WTC11 (cell line): ENCODE data around the gene OTUD3. TPM values are rescaled to one million over a fixed set of nuclear protein-coding genes. Genes with fewer than 3 reads are reported as not detected.

Experiments
- ATAC-seq: fragments of 200-7000 bp; cut with Tn5 transposase; 2 replicates; pipeline ENCODE4 v1.10.0; 2021; ENCODE audit warnings: mild to moderate bottlenecking, moderate library complexity
- CTCF ChIA-PET: fragments of 300-600 bp; sonication (Branson Sonifier 250); formaldehyde crosslinking; loops from one replicate; lab custom pipeline; 2021; ENCODE audit warnings: antibody characterized with exemption; lab: Charles Lee
- POLR2A ChIA-PET: fragments of 350-600 bp; sonication (Branson Sonifier 250); formaldehyde crosslinking; loops from one replicate; lab custom pipeline; 2021; ENCODE audit warnings: antibody characterized with exemption; lab: Charles Lee
- DNase-seq: peaks from one replicate; pipeline ENCODE4 v3.0.0; 2021; ENCODE audit warnings: low spot score
- H3K27ac Mint-ChIP-seq: 2 replicates; pipeline ENCODE4 v1.8.0; 2021; ENCODE audit warnings: mixed read lengths
- H3K27me3 Mint-ChIP-seq: 2 replicates; pipeline ENCODE4 v1.8.0; 2021; ENCODE audit warnings: low read depth, mild to moderate bottlenecking, moderate library complexity, mixed read lengths
- H3K36me3 Mint-ChIP-seq: 2 replicates; pipeline ENCODE4 v1.8.0; 2021; ENCODE audit warnings: mixed read lengths
- H3K4me1 Mint-ChIP-seq: 2 replicates; pipeline ENCODE4 v1.8.0; 2022; ENCODE audit warnings: mixed read lengths
- H3K4me3 Mint-ChIP-seq: 2 replicates; pipeline ENCODE4 v1.8.0; 2021; ENCODE audit warnings: mild to moderate bottlenecking, moderate library complexity, mixed read lengths
- H3K9me3 Mint-ChIP-seq: 2 replicates; pipeline ENCODE4 v1.8.0; 2021; ENCODE audit warnings: mixed read lengths
- ATF1 ChIP-seq: sonication (generic); formaldehyde crosslinking; IDR thresholded peaks from 2 replicates; pipeline ENCODE4 v1.8.1; 2023; ENCODE audit warnings: mild to moderate bottlenecking, moderate library complexity, missing genetic modification reagents
- ATF3 ChIP-seq: sonication (generic); formaldehyde crosslinking; conservative IDR thresholded peaks from 2 replicates; pipeline ENCODE4 v1.8.1; 2022; ENCODE audit warnings: mild to moderate bottlenecking, missing genetic modification reagents
- CBFB ChIP-seq: sonication (generic); formaldehyde crosslinking; IDR thresholded peaks from 2 replicates; pipeline ENCODE4 v1.8.1; 2022; ENCODE audit warnings: mild to moderate bottlenecking, low read depth, missing genetic modification reagents
- E2F4 ChIP-seq: sonication (generic); formaldehyde crosslinking; IDR thresholded peaks from 2 replicates; pipeline ENCODE4 v1.8.1; 2022; ENCODE audit warnings: low read depth, mild to moderate bottlenecking, moderate library complexity, missing genetic modification reagents, borderline replicate concordance
- E2F5 ChIP-seq: sonication (generic); formaldehyde crosslinking; IDR thresholded peaks from 2 replicates; pipeline ENCODE4 v1.8.1; 2022; ENCODE audit warnings: mild to moderate bottlenecking, moderate library complexity, missing genetic modification reagents
- ERG ChIP-seq: fragments of 250-450 bp; sonication (Bioruptor Pico); IDR thresholded peaks from 2 replicates; pipeline ENCODE4 v1.8.0; 2021; ENCODE audit warnings: mild to moderate bottlenecking
- HMGXB4 ChIP-seq: sonication (generic); formaldehyde crosslinking; IDR thresholded peaks from 2 replicates; pipeline ENCODE4 v1.8.1; 2023; ENCODE audit warnings: mild to moderate bottlenecking, moderate library complexity, missing genetic modification reagents
- IRF1 ChIP-seq: sonication (generic); formaldehyde crosslinking; IDR thresholded peaks from 2 replicates; pipeline ENCODE4 v1.8.0; 2023; ENCODE audit warnings: missing genetic modification reagents
- MAX ChIP-seq: sonication (generic); formaldehyde crosslinking; IDR thresholded peaks from 2 replicates; pipeline ENCODE4 v1.8.0; 2022; ENCODE audit warnings: mild to moderate bottlenecking, missing genetic modification reagents
- NFATC4 ChIP-seq: fragments of 250-450 bp; sonication (Bioruptor Pico); IDR thresholded peaks from 2 replicates; pipeline ENCODE4 v1.9.0; 2021; ENCODE audit warnings: mild to moderate bottlenecking
- NFE2L1 ChIP-seq: sonication (generic); formaldehyde crosslinking; IDR thresholded peaks from 2 replicates; pipeline ENCODE4 v1.8.1; 2023; ENCODE audit warnings: missing genetic modification reagents
- RORB ChIP-seq: fragments of 250-450 bp; sonication (Bioruptor Pico); IDR thresholded peaks from 2 replicates; pipeline ENCODE4 v1.9.0; 2021; ENCODE audit warnings: mild to moderate bottlenecking
- SMAD3 ChIP-seq: sonication (generic); formaldehyde crosslinking; IDR thresholded peaks from 2 replicates; pipeline ENCODE4 v1.8.0; 2022; ENCODE audit warnings: missing genetic modification reagents, mild to moderate bottlenecking, borderline replicate concordance
- SOX15 ChIP-seq: fragments of 250-450 bp; sonication (Bioruptor Pico); IDR thresholded peaks from 2 replicates; pipeline ENCODE4 v1.9.0; 2021; ENCODE audit warnings: mild to moderate bottlenecking
- TEAD1 ChIP-seq: sonication (generic); formaldehyde crosslinking; IDR thresholded peaks from 2 replicates; pipeline ENCODE4 v1.8.0; 2022; ENCODE audit warnings: mild to moderate bottlenecking, missing genetic modification reagents
- ZBTB43 ChIP-seq: sonication (generic); formaldehyde crosslinking; IDR thresholded peaks from 2 replicates; pipeline ENCODE4 v1.8.1; 2023; ENCODE audit warnings: mild to moderate bottlenecking, missing genetic modification reagents
- ZMAT4 ChIP-seq: fragments of 250-450 bp; sonication (Bioruptor Pico); IDR thresholded peaks from 2 replicates; pipeline ENCODE4 v1.9.0; 2021; ENCODE audit warnings: mild to moderate bottlenecking
- ZNF396 ChIP-seq: fragments of 250-450 bp; sonication (Bioruptor Pico); IDR thresholded peaks from 2 replicates; pipeline ENCODE4 v1.8.0; 2021; ENCODE audit warnings: mild to moderate bottlenecking, moderate library complexity, borderline replicate concordance
- ZNF423 ChIP-seq: fragments of 250-450 bp; sonication (Bioruptor Pico); IDR thresholded peaks from 2 replicates; pipeline ENCODE4 v2.1.2; 2022; ENCODE audit warnings: mild to moderate bottlenecking, moderate library complexity
- ZNF425 ChIP-seq: fragments of 250-450 bp; sonication (Bioruptor Pico); conservative IDR thresholded peaks from 2 replicates; pipeline ENCODE4 v1.9.0; 2021; ENCODE audit warnings: mild to moderate bottlenecking
- total RNA-seq: library from RNA; stranded (reverse); gene quantifications from 3 replicates; pipeline ENCODE4 v1.2.3, GENCODE V29; 2021

The OTUD3 gene
- total RNA-seq, 1 experiment from 2014 or later: 16.1 TPM

GRCh38 chr1:19945914-19946313 lies 63.7 kb downstream of the OTUD3 start (continued):
- TF ChIP-seq ZNF425: no peak
- no peak for TF ChIP-seq ATF3
- no peak for TF ChIP-seq CBFB (CRISPR knock-in tag)

- ATAC-seq: no peak
- no peak overlapping the region for H3K4me3 Mint-ChIP-seq
- CTCF ChIA-PET: no interaction called here
- H3K4me1 Mint-ChIP-seq: peaks cover 18% of the 10 kb centered on the region
- DNase-seq: no peak
- no peaks in the 10 kb centered on the region; the same call in 1 of the 2 replicates for H3K36me3 Mint-ChIP-seq
- peaks cover 12% of the 10 kb centered on the region for H3K9me3 Mint-ChIP-seq
- TF ChIP-seq MAX (CRISPR knock-in tag) (no peak), NFATC4 (CRISPR knock-in tag) (no peak), ERG (CRISPR knock-in tag) (no peak), SOX15 (CRISPR knock-in tag) (no peak), ZMAT4 (no peak), E2F4 (CRISPR knock-in tag) (no peak), IRF1 (CRISPR knock-in tag) (no peak), SMAD3 (no peak), RORB (CRISPR knock-in tag) (no peak), ZBTB43 (no peak), NFE2L1 (no peak), ZNF423 (CRISPR knock-in tag) (no peak), TEAD1 (no peak), HMGXB4 (CRISPR knock-in tag) (no peak), ATF1 (no peak), ZNF396 (no peak), E2F5 (CRISPR knock-in tag) (no peak), CBFB (CRISPR knock-in tag) (no peak)
- POLR2A ChIA-PET: interaction anchor here (0.7 kb wide), 1 partner anchor 28 kb away, joined by 3 read pairs; no protein-coding TSS in a partner anchor
- no peaks in the 10 kb centered on the region for H3K27me3 Mint-ChIP-seq
- no peak overlapping the region for H3K27ac Mint-ChIP-seq
Measured at GRCh38 chr1:19946331-19946751, 64.1 kb downstream of the OTUD3 start.
